PC-9 (cell line): ENCODE results near the gene ABCC3.

ENCODE experiments used
- CTCF ChIP-seq: fragments of 200-600 bp; sonication (generic); conservative IDR thresholded peaks from 2 replicates; pipeline ENCODE4 v1.6.1; 2017; ENCODE audit warnings: mixed run types, antibody characterized with exemption, mild to moderate bottlenecking, moderate library complexity
- EZH2 ChIP-seq: fragments of 200-600 bp; sonication (generic); IDR thresholded peaks from 2 replicates; pipeline ENCODE4 v1.8.0; 2017; ENCODE audit warnings: antibody characterized with exemption, low read depth

DNA sequence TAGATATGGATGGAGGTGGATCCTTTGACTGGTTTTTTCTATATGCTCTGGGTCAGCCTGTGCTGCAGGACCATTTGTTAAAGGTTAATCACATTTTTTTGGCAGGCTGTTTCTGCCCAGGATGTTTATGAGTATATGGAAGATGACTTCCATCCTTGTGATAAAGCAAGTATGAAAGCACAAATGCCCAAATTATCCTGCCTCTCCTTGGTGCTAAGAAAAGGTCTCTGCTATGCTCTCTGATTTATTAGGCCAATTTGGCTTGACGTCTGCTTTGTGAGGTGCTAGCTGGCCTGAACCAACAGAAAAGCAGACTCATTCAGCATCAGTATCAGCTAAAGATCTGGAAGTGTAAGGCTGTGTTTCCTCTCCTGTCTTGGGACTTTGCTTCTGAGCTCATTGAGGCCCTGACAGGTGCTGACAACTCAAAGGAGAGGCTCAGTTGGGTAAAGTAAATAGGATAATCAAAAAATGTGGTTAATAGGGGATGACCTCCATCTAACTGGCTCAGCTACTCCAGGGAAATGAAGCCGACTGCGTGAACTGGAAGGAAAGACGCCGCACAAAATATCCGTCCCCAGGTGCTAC, 57.9 kb downstream of the ABCC3 start:
- TF ChIP-seq CTCF (no peak), EZH2 (no peak)
